GM18502 (cell line): ENCODE results near the gene TTC13.
"Not testable (repeated sequence)": the region's sequence is repeated elsewhere in the genome, so short reads cannot be mapped to it uniquely, and the experiment has no call there.

ENCODE experiments used
- ATAC-seq: cut with Tn5 transposase; IDR thresholded peaks from one replicate; pipeline ENCODE4 v1.9.1; 2021; ENCODE audit warnings: mild to moderate bottlenecking; ENCODE audit not compliant: unreplicated experiment, poor library complexity

The TTC13 gene

GRCh38 chr1:230994860-230995259, 16.2 kb upstream of the TTC13 start:
- ATAC-seq = no peak

- no peak for ATAC-seq
Observed at GRCh38 chr1:230992100-230992774, 13.6 kb upstream of the TTC13 start.

GRCh38 chr1:230987448-230987847, 8.8 kb upstream of the TTC13 start:
- ATAC-seq = no peak

GRCh38 chr1:230986976-230987375, 8.3 kb upstream of the TTC13 start:
- no peak for ATAC-seq

GRCh38 chr1:230985711-230986110, 7.0 kb upstream of the TTC13 start:
- no peak for ATAC-seq

GRCh38 chr1:230984622-230985515, 6.2 kb upstream of the TTC13 start:
- not testable (repeated sequence) for ATAC-seq

GRCh38 chr1:230983811-230984210, 5.2 kb upstream of the TTC13 start:
- ATAC-seq = no peak

- ATAC-seq = no peak
Observed at GRCh38 chr1:230982696-230983095, 4.0 kb upstream of the TTC13 start.

GRCh38 chr1:230979952-230980351, 1.3 kb upstream of the TTC13 start:
- ATAC-seq = no peak

- ATAC-seq = no peak
Observed at GRCh38 chr1:230979389-230979716, 692 bp upstream of the TTC13 start.

- ATAC-seq = peak; percentile 7
Observed at GRCh38 chr1:230977761-230978490, 735 bp downstream of the TTC13 start.

- no peak for ATAC-seq
Observed at GRCh38 chr1:230976825-230977747, 1.6 kb downstream of the TTC13 start.

GRCh38 chr1:230976360-230976759, 2.3 kb downstream of the TTC13 start:
- no peak for ATAC-seq

- no peak for ATAC-seq
Observed at GRCh38 chr1:230975636-230976035, 3.0 kb downstream of the TTC13 start.

- peak; percentile 70 for ATAC-seq
Observed at GRCh38 chr1:230972855-230973271, 5.8 kb downstream of the TTC13 start.

- ATAC-seq = no peak
Observed at GRCh38 chr1:230971771-230972170, 6.9 kb downstream of the TTC13 start.

GRCh38 chr1:230970432-230970831, 8.2 kb downstream of the TTC13 start:
- no peak for ATAC-seq

- ATAC-seq = no peak
Observed at GRCh38 chr1:230966358-230966873, 12.2 kb downstream of the TTC13 start.

- no peak for ATAC-seq
Observed at GRCh38 chr1:230965535-230965934, 13.1 kb downstream of the TTC13 start.

GRCh38 chr1:230964896-230965295, 13.8 kb downstream of the TTC13 start:
- no peak for ATAC-seq
